Esophagus squamous epithelium (tissue), 4 donors: ENCODE results near the gene SHANK3.

Source experiments
- POLR2A ChIP-seq, 4 donors: fragments of 450-650 bp; IDR thresholded peaks; one replicate each; pipeline ENCODE4 v1.6.1; 2017; ENCODE audit warnings: antibody characterized with exemption in 4 of 4, mild to moderate bottlenecking in 4 of 4, moderate library complexity in 3 of 4
- TF ChIP-seq, protein P1 (sequence below), 6 experiments: fragments of 450-650 bp in 4 of 6; fragments of 200-600 bp in 2 of 6; sonication (generic) in 2 of 6; IDR thresholded peaks; one replicate each; pipeline ENCODE4 v1.5.1; 2016 to 2019; ENCODE audit warnings: antibody characterized with exemption in 6 of 6, mild to moderate bottlenecking in 4 of 6, moderate library complexity in 4 of 6

DNA sequence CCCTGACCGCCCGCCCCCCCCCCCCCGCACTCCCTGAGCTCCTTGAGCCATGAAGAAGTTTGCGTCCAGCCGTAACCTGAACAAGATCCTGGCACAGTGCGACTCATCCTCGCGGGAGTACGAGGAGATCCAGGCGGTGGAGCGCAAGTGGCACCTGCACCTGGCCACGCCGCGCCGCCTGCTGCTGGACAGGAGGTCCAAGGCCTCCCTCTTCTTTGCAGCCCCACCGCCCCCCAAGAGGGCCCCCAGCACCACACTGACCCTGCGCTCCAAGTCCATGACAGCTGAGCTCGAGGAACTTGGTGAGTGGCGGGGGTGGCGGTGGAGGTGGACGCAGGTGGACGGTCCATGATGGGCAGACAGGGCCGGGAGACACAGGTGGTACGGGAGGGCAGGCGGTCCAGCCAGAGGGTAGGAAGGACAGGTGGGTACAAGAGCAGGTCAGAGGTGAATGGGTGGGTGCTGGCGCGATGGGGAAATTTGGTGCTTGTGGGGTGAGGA lies 33.3 kb downstream of the SHANK3 start:
- TF ChIP-seq, protein P1, sequence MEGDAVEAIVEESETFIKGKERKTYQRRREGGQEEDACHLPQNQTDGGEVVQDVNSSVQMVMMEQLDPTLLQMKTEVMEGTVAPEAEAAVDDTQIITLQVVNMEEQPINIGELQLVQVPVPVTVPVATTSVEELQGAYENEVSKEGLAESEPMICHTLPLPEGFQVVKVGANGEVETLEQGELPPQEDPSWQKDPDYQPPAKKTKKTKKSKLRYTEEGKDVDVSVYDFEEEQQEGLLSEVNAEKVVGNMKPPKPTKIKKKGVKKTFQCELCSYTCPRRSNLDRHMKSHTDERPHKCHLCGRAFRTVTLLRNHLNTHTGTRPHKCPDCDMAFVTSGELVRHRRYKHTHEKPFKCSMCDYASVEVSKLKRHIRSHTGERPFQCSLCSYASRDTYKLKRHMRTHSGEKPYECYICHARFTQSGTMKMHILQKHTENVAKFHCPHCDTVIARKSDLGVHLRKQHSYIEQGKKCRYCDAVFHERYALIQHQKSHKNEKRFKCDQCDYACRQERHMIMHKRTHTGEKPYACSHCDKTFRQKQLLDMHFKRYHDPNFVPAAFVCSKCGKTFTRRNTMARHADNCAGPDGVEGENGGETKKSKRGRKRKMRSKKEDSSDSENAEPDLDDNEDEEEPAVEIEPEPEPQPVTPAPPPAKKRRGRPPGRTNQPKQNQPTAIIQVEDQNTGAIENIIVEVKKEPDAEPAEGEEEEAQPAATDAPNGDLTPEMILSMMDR (IDR thresholded peaks at IDR 0.05), result no peak
- no peak for TF ChIP-seq POLR2A (IDR thresholded peaks at IDR 0.05)
